ENCODE measurements around the gene ZNF324. TPM values are rescaled to one million over a fixed set of nuclear protein-coding genes. Genes with fewer than 3 reads are reported as not detected.

Gene ZNF324
- total and polyA plus RNA-seq, 2 of the 13 experiments (the other 11 are each of a cell fraction or from before 2014, with no cell fraction given), result 1.1 to 4.7 TPM

DNA sequence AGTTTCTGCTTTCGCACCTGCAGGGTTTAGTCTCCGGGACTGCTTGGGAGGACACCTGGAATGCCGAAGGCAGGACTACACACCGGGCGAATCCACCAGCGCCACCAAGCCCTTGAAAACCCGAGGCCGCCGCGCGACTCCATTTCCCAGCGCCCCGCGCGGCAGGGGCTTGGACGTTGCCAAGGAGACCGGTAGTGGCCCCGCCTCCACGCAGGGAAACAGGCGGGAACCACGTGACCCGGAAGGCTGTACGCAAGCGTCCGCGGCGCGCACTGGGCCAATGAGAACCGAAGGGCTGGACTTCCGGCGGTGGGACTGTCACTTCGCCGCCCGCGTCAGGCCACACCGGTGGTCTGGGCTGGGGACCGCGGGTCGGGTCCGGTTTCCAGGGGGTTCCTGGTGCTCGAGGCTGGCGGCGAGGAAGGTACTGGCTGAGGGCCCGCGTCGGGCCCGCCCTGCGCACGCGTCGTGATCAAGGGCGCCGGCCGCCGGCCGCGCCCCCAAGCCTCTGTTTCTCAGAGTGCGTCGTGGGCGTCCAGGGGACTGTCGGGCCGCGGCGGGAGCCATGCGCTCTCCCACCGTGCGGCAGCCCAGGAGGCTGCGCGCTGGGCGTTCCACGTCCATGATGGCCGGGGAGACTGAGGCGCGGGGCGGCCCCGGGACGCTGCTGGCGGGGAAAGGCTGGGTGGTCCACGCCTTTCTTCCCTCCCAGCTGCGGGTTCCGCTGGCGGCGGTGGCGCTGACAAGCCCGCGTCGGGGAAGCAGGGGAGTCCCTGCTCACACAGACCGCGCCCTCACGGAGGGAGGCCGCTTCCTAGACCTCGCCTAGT is at the start of gene ZNF324 (continued):
- TF ChIP-seq, protein P1, sequence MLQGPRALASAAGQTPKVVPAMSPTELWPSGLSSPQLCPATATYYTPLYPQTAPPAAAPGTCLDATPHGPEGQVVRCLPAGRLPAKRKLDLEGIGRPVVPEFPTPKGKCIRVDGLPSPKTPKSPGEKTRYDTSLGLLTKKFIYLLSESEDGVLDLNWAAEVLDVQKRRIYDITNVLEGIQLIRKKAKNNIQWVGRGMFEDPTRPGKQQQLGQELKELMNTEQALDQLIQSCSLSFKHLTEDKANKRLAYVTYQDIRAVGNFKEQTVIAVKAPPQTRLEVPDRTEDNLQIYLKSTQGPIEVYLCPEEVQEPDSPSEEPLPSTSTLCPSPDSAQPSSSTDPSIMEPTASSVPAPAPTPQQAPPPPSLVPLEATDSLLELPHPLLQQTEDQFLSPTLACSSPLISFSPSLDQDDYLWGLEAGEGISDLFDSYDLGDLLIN (CRISPR knock-in tag; IDR thresholded peaks at IDR 0.05; ENCODE audit: borderline replicate concordance), result no peak
- TF ChIP-seq XBP1 (CRISPR knock-in tag; IDR thresholded peaks at IDR 0.05) (no peak), FLYWCH1 (CRISPR knock-in tag; IDR thresholded peaks at IDR 0.05) (no peak), ZNF235 (CRISPR knock-in tag; IDR thresholded peaks at IDR 0.05; ENCODE audit: borderline replicate concordance) (no peak), ZBTB38 (CRISPR knock-in tag; IDR thresholded peaks at IDR 0.05) (no peak), FOXJ3 (CRISPR knock-in tag; IDR thresholded peaks at IDR 0.05; ENCODE audit: borderline replicate concordance) (no peak), ZNF839 (CRISPR knock-in tag; IDR thresholded peaks at IDR 0.05; ENCODE audit: borderline replicate concordance) (no peak), HOXA7 (CRISPR knock-in tag; IDR thresholded peaks at IDR 0.05) (no peak), KMT2B (CRISPR knock-in tag; IDR thresholded peaks at IDR 0.05) (no peak), FOXA1 (IDR thresholded peaks at IDR 0.05) (no peak), FOXA1 (CRISPR knock-in tag; IDR thresholded peaks at IDR 0.05) (0 out of 2 replicates have a peak, but pooled peaks have one; percentile 11), RFX5 (IDR thresholded peaks at IDR 0.05; ENCODE audit: low read depth, low read length) (no peak), ZBTB20 (CRISPR knock-in tag; IDR thresholded peaks at IDR 0.05; ENCODE audit: borderline replicate concordance, low read depth) (no peak), NFKB2 (CRISPR knock-in tag; IDR thresholded peaks at IDR 0.05; ENCODE audit: borderline replicate concordance) (peak; percentile 60; the same call in 1 of the 2 replicates), PPARG (CRISPR knock-in tag; conservative IDR thresholded peaks at IDR 0.05) (no peak), ATF7 (IDR thresholded peaks at IDR 0.05) (no peak), ATF7 (CRISPR knock-in tag; IDR thresholded peaks at IDR 0.05) (no peak), TEAD2 (CRISPR knock-in tag; IDR thresholded peaks at IDR 0.05) (no peak), ZNF274 (CRISPR knock-in tag; IDR thresholded peaks at IDR 0.05) (no peak), PRPF4 (IDR thresholded peaks at IDR 0.05; ENCODE audit: low read depth, low read length, poor library complexity, severe bottlenecking) (no peak)
- TF ChIP-seq, protein P2, sequence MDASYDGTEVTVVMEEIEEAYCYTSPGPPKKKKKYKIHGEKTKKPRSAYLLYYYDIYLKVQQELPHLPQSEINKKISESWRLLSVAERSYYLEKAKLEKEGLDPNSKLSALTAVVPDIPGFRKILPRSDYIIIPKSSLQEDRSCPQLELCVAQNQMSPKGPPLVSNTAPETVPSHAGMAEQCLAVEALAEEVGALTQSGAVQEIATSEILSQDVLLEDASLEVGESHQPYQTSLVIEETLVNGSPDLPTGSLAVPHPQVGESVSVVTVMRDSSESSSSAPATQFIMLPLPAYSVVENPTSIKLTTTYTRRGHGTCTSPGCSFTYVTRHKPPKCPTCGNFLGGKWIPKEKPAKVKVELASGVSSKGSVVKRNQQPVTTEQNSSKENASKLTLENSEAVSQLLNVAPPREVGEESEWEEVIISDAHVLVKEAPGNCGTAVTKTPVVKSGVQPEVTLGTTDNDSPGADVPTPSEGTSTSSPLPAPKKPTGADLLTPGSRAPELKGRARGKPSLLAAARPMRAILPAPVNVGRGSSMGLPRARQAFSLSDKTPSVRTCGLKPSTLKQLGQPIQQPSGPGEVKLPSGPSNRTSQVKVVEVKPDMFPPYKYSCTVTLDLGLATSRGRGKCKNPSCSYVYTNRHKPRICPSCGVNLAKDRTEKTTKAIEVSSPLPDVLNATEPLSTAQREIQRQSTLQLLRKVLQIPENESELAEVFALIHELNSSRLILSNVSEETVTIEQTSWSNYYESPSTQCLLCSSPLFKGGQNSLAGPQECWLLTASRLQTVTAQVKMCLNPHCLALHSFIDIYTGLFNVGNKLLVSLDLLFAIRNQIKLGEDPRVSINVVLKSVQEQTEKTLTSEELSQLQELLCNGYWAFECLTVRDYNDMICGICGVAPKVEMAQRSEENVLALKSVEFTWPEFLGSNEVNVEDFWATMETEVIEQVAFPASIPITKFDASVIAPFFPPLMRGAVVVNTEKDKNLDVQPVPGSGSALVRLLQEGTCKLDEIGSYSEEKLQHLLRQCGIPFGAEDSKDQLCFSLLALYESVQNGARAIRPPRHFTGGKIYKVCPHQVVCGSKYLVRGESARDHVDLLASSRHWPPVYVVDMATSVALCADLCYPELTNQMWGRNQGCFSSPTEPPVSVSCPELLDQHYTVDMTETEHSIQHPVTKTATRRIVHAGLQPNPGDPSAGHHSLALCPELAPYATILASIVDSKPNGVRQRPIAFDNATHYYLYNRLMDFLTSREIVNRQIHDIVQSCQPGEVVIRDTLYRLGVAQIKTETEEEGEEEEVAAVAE (CRISPR knock-in tag; IDR thresholded peaks at IDR 0.05; ENCODE audit: borderline replicate concordance), result peak; percentile 30; the same call in 1 of the 2 replicates
- TF ChIP-seq, protein P3, sequence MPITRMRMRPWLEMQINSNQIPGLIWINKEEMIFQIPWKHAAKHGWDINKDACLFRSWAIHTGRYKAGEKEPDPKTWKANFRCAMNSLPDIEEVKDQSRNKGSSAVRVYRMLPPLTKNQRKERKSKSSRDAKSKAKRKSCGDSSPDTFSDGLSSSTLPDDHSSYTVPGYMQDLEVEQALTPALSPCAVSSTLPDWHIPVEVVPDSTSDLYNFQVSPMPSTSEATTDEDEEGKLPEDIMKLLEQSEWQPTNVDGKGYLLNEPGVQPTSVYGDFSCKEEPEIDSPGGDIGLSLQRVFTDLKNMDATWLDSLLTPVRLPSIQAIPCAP (CRISPR knock-in tag; IDR thresholded peaks at IDR 0.05; ENCODE audit: low read depth), result no peak
- TF ChIP-seq, protein P4, sequence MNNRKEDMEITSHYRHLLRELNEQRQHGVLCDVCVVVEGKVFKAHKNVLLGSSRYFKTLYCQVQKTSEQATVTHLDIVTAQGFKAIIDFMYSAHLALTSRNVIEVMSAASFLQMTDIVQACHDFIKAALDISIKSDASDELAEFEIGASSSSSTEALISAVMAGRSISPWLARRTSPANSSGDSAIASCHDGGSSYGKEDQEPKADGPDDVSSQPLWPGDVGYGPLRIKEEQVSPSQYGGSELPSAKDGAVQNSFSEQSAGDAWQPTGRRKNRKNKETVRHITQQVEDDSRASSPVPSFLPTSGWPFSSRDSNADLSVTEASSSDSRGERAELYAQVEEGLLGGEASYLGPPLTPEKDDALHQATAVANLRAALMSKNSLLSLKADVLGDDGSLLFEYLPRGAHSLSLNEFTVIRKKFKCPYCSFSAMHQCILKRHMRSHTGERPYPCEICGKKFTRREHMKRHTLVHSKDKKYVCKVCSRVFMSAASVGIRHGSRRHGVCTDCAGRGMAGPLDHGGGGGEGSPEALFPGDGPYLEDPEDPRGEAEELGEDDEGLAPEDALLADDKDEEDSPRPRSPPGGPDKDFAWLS (CRISPR knock-in tag; IDR thresholded peaks at IDR 0.05; ENCODE audit: borderline replicate concordance), result no peak; the same call in 1 of the 2 replicates
